ENCODE results near the gene SUFU.

DNA sequence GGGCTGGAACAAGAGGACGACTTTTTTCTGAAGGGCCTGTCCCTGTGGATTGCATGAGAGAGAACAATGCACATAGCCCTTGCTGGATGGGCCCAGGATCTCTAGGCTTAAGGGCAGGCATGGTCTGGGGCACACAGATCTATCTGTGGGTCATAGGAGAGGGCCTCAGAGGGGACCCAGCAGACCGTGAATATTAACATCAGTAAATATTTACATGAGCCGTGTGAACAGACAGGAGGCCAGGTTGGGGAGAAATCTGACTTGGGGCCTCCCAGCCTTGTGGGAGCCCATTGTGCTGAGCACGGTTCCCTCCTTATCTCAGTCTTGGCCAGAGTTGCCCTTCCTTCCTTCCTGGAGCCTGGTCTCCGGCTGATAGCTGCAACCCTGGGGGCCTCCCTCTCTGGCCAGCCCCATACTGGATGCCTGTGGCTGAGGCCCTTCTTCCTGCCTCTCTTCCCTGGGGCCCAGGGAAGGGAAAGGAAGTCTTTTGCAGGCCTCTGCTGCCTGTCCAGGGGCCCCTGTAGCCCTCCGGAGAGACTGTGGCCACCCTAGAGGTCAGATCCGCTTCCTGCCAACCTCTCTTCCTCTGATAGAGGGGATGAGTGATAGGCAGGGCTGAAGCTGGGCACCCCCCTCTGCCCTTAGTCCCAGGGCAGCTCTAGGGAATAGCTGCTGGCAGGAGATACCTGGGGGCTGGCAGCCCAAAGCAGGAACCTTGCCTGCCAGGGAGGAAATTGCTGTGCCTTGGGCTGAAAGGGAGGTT is 96.0 kb downstream of the SUFU start:
- TF ChIP-seq CTCF (IDR thresholded peaks at IDR 0.05) (no peak), NFE2L1 (CRISPR knock-in tag; IDR thresholded peaks at IDR 0.05) (no peak), SP1 (CRISPR knock-in tag; conservative IDR thresholded peaks at IDR 0.05) (no peak)
- TF ChIP-seq, protein P1, sequence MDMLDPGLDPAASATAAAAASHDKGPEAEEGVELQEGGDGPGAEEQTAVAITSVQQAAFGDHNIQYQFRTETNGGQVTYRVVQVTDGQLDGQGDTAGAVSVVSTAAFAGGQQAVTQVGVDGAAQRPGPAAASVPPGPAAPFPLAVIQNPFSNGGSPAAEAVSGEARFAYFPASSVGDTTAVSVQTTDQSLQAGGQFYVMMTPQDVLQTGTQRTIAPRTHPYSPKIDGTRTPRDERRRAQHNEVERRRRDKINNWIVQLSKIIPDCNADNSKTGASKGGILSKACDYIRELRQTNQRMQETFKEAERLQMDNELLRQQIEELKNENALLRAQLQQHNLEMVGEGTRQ (CRISPR knock-in tag; IDR thresholded peaks at IDR 0.05) = no peak
